CD1c-positive myeloid dendritic cell (primary cell): ENCODE measurements around the gene EPC1.
"Not testable (repeated sequence)": the region's sequence is repeated elsewhere in the genome, so short reads cannot be mapped to it uniquely, and the experiment has no call there.

Source experiments
- DNase-seq: peaks from one replicate; pipeline ENCODE4 v3.0.0-alpha.2; 2016; ENCODE audit errors: extremely low spot score

Gene EPC1

DNA sequence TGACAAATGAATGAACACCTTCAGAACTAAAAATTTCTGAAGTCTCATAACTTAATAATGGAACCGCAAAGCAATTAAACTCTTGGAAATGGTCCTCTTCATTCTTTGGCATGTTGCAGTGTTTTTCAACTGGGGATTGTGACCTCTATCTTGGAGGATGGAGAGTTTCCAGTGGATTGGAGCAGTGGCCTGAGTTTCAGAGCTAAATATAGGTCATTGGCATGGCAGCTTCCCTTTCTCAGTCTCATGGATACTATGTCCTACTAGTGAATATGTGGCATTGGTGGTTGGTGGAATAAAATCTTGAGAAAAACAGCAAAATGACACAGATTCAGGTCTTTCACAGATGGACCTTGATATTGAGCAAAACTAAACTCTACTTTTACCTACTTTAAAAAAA, 24.1 kb upstream of the EPC1 start:
- DNase-seq = no peak

DNA sequence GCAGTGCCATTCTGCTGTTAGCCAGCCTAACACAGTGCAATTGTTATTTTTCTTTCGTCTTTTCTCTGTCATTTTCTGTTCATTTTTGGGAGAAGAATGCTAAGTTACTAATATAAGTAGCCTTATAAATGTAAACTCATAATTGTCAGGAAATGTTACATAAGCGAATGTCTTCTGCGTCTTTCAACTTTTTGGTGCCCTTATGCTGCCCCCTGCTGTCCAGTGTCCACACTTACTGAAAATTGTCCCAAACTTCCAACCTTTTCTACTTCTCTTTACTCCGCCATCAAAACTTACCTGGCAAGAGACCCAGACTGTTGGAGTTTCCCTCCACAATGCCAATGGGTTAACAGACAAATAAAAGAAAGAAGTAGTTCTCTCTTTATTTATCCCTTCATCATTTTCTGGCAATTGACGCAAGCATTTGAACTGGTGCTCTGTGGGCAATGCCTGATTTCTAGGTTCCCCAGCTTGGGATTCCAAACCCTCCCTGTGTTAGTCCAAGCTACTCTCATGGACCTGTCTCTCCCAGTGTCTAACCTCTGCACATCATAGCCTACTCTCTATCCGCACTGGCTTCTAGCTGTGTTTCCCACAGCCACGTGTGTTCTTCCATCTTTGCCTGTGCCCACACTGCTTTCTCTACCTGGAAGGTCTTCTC, 21.0 kb upstream of the EPC1 start:
- DNase-seq = peak; percentile 77

DNA sequence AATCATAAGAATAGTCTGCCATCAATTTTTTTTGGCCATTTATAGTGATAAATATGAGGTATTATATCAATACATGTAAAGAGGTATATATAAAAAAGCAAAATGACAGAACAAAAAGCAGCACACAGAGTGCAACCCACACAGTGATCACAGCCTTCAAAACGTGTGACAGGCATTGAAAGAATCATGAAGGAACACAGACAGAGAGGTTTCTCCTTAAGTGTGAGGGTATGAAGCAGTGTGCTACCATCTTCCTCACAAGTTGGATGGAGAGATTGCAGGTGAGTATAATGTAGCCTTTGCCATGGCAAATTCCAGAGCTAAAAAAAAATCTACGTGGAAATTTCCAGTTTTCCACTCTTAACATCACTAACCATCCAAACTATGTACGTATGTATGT, 19.6 kb upstream of the EPC1 start:
- DNase-seq = no peak

DNA sequence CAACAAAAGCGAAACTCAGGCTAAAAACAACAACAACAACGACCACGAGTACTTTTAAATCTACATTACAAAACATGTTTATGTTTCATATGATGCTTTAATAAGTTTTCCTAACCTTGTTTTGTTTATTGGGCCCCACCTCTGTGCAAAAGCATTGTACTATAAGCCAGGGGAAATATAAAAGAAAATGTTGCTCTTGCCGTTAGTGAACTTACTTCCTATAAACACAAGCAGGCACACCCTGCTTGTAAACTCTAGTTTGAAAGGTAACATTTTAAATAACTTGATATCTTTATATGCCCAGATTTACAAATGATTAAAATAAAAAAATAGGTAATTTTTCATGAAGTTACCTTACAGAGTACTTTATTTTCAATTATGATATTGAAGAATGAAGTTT, 19.2 kb upstream of the EPC1 start:
- no peak for DNase-seq

DNA sequence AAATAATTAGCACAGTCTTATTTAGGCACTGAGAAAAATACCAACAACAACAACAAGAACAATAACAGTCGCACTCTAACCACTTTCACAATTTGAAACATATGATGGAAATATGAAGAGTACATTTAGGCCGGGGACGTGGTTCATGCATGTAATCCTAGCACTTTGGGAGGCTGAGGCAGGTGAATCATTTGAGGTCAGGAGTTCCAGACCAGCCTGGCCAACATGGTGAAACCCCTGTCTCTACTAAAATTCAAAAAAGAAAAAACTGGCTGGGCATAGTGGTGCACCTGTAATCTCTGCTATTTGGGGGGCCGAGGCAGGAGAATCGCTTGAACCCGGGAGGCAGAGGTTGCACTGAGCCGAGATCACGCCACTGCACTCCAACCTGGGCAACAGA, 18.4 kb upstream of the EPC1 start:
- not testable (repeated sequence) for DNase-seq

DNA sequence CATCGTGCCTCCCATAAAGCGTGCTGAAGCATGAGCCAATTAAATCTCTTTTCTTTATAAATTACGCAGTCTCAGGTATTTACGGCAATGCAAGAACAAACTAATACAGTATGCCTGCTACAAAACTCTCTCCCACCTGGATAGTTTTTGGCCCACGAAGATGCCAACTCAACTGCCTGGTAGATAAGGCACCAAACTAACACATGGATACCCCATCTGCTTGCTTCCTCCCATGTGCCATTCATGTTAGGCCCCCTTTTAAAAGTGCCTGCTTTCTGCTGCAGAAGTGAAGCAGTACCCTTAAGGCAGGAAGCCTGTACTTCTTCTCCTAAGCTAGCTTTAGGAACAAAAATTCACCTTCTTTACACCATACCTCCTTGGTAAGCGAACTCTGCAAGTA, 15.6 kb upstream of the EPC1 start:
- DNase-seq = no peak

DNA sequence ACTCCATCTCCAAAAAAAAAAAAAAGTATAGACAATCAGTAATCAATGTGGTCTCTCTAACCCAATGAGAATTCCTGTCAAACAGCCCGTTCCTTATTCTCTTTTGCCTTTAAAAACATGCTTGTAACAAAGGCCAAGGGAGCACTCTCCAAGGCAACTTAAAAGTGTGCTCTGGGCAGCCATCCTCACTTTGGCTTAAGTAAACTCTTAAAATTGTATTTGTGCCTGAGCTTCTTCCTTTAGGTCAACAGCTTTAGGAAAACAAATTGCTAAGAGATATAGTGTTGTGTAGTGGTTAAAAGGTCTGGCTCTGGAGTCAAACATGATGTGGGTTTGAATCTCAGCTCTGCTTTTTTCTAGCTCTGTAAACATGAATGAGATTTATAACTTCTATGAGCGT, 13.9 kb upstream of the EPC1 start:
- no peak for DNase-seq

DNA sequence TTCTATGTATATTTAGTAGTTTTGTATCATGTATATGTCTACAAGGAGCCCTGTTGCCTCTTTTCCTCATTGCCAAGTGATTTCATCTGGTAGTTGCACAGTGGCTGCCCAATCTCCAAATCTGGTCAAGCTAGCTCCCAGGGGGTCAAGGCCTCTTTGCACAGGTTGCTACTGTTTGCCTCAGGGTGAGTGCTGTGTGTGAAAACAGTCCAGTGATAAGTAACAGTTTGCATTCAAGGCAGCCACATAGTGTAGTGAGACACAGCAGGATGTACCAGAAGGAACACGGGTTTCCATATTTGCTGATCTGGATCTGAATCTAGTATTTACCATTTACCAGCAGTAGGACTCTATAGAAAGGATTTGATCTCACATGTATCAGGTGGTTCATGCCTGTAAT, 13.3 kb upstream of the EPC1 start:
- no peak for DNase-seq

DNA sequence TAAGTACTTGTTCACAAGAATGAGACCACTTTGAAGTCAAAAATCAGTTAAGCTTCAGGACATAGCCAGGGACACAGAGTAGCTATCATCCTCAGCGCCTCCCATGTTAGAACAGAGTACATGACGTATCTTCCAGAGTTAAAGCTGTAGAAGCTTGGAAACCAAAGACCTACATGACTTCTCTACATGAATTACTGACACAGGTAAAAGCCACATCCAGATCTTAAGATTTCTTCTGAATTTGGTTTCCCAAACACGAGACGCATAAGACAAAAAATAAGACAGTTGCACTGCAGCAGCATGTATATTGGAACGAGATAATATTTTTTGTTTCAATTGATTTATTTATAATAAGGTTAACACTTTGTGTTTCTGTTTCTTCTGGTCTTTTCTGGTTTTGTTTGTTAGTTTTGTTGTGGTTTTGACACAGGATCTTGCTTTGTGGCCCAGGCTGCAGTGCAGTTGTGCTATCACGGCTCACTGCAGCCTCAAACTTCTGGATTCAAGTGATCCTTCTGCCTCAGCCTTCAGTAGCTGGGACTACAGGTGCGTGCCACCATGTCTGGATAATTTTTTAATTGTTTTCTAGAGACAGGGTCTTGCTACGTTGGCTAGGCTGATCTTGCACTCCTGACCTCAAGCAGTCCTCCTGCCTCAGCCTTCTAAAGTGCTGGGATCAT, 10.2 kb upstream of the EPC1 start:
- DNase-seq = no peak

DNA sequence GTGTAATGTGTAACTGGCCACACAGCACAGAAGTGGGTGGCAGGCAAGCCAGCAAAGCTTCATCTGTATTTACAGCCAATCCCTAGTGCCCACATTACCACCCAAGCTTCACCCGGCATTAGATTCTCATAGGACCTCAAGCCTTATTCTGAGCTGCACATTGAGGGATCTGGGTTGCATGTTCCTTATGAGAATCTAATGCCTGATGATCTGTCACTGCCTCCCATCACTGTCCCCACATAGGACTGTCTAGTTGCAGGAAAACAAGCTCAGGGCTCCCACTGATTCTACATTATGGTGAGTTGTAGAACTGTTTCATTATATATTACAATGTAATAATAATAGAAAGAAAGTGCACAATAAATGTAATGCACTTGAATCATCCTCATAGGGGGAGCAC, 7.7 kb upstream of the EPC1 start:
- DNase-seq = not testable (repeated sequence)

DNA sequence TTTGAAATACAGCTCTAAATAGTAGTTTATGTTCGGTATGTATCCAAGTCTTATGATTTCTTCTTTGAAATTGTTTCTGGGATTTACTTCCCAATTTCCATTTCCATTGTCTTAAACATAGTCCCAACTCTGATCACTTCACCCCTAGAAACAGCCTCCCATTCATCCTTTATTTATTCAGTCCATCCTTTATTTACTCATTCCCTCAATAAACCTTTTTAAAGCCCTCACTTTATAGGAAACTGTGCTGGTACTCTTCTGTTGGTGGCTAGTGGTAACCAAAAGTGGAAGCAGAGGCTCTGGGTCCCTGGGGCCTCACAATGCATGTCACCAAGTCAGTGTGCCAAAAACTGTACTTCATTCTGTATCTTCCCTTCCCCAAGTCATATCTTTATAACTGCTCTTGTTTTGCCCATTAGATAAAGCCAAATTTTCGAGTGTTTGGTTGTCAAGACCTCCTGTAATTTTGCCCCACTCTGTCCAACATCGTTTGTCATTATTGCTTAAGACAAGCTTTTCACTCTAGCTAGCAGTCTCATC, 3.9 kb upstream of the EPC1 start:
- DNase-seq = no peak

DNA sequence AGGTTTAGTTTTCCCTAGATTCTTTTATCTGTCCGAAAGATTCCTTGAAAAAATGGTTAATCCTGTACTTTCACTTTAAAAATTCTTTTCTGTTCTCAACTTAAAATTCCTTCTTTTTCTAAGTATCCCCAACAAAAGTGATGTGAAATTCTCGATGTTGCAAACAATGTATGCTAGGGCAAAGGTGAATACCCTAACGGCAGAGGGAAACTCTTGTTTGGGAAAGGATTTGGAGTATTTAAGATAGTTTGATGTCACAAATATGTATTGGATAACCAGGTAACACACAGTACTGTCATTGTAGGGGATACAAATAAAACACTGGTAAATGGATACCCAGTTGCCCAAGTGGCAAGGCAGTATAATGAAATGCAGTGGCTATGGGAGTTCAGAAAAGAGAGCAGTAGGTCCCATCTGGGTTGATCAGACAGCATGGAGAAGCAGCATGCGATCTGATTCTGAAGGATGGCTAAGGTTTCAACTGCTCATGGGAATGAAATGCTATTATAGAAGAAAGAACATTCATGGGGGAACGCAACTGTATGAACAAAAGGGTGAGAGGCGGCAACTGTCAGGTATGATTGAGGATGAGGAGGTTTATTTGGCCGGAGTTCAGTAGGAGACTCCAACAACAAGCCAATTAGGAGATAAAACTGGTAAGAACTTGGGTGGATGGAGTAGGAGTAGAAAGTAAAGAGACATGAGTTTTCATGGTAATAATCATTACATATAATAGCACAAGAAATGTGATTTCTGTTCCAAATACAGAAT, 3.2 kb upstream of the EPC1 start:
- DNase-seq = no peak

DNA sequence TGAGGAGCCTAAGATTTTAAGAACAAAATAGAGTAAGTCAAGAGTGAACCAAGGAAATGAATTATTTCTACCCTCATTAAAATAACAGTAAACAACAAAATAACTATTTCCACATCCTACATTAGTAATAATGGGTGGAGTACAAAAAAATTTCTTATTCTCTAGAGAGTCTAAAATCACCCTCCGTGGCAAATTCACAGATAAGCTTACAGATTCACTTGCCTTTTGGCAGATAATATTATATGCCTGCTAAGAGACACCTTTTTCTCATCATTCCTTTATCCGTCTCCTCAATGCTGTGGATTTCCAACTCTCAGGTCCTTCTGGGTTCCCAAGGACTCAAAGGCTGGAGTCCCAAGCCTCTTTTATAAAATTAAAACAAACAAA, 2.2 kb upstream of the EPC1 start:
- no peak for DNase-seq

DNA sequence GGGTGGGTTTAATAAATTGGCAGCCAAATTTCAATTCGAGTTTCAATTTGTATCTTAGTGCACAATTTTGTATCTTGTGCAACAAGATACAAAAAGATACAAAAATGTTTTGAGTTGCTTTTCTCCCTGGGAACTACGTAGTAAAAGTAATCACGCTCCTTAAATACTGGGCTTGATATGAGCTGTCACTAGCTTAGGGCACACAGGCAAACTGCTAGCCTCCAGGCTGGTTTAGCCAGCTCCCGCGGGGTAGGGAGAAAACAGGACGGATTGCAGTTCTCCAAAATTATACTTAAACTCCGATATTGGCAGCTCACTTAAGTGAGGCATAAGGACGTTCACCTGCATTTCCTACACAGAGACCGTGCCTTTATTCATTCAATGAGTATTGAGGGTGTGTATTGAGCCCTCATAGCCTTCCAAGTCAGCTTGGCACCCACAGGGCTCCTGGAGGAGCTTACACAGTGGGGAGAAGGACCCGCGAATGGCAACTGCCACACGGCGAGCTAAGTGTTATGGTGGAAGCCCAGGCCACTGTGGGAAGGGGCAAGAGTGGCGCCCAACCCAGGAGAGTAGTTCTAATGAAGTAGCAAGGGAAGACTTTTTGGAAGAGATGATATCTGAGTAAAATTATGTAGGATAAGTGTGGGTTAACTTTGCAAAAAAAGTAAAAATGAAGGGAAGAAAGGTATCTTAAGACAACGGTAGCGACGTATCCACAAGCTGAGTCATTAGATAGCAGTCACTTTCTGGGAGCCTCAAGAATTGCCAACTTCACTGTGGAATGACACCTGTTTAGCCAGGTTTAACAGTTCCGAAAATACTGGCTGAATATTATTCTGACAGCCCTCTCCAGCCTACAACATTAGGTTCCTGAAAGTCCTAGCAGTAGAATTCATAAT, 1.6 kb upstream of the EPC1 start:
- no peak for DNase-seq

DNA sequence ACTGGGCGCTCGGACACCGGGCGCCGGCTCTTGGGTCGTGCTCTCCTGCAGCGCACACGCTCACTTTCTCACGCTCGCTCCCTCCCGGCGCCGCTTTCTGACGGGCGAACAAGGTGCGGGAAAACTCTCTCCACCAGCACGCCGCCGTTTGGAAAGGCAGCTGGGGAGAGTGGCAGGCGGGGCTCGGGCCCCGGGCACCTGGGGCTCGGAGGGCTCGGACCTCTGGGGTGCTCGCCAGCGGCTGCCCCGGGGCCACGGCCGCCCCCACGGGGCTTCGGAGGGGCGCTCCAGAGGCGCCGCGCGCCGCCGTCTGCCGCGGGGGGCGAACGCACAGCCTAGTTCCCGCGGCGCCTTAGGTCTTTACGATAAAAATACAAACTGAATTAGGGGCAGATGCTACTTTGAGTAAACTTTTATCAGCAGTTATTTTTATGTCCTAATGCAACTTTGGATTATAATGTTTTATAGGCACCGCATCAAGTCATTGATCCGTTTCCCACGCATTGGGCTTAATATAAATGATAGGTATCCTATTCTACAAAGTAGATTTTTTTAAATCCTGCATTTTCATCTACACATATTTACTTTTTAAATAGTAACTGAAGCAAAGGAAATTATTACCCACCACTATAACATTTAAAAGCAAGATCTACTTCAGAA, 535 bp upstream of the EPC1 start:
- DNase-seq = no peak

DNA sequence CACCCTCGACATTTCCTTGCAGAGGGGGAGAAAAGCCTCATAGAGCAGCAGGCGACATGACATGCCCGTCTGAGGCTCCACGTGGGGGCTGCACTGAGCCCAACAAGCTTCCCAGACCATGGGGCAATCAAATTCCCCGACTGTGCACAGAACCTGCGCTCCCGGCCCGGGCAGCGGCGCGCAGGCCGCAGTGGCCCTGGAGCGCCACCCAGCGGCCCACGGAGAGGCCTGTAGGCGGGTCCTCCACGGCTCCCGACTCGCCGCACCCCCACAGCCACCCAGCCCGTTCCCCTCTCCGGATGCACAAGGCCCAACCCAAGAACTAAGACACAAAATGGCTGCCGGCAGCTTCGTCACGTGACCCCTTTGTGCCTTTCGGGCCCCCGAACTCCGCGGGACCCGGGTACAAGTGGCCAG, 816 bp downstream of the EPC1 start:
- DNase-seq = peak; percentile 98

DNA sequence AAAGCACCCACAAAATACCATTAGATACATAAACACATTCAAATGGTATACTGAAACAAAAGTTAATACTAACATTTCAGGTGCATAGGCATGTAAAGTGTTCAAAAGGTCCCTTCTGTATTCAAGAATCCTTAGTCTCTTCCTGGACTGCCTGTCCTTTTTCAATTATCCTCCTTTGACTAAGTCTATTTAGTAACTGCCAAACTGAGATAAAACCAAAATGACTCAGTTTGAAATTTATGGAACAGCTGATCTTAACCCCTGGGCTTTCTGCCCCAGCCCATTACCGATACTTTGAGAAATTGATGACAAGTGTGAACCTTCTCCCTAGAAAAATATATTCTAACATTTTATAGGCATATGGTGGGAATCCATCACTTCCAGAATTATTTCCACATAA, 5.4 kb downstream of the EPC1 start:
- no peak for DNase-seq

DNA sequence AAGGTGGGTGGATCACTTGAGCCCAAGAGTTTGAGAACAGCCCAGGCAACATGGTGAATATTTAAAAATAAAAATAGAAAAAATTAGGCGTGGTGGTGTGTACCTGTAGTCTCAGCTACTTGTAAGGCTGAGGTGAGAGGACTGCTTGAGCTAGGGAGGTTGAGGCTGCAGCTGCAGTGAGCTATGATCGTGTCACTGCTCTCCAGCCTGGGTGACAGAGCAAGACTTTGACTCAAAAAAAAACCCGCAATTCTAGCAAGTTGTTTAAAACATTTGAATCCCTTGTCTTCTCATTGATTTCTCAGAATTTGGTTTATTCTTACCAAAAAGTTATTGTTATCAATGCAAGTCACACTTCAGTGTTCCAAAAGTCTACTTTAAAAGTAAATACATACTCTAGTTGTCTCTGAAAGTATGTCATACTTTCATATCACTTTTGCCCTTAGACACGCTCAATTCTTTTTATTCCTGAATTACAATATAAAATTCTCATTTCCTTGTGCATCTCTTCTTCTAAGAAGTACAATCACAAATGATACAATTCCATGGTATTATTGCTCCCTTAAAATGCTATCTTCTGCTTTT, 6.3 kb downstream of the EPC1 start:
- no peak for DNase-seq

DNA sequence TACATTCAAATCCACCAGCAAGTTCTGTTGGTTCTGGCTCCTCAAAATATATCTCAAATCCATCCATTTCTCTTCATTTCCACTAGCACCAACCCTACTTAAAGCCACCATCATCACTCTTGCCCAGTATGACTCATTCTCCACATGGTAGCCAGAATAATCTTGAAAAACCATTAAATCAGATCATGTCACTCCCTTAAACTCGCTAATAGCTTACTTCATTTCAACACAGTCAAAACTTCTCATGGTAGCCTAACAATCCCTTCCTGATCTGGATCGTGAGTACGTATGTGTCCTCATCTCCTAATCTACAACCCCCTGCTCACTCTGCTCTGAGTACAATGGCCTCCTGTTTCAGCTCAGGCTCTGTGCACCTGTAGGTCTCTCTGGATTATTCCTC, 8.7 kb downstream of the EPC1 start:
- DNase-seq = no peak

DNA sequence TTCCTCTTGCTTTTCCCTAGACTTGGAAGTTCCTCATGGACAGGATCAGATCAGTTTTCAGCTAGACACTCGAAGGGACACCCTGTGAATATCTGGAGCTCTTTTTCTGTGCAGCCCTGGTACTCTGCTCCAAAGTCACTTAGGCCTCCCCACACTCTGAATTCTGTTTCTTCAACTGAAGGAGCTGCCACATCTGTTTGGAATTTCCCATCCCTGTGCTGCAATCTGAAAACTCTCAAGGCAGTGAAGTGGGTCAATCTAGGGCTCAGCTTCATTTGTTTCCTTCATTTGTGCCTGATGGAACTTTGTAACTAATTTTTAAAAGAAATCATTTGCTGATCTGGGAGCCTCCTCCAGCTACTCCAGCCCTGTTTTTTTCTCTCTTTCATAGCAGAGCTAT, 9.6 kb downstream of the EPC1 start:
- no peak for DNase-seq

DNA sequence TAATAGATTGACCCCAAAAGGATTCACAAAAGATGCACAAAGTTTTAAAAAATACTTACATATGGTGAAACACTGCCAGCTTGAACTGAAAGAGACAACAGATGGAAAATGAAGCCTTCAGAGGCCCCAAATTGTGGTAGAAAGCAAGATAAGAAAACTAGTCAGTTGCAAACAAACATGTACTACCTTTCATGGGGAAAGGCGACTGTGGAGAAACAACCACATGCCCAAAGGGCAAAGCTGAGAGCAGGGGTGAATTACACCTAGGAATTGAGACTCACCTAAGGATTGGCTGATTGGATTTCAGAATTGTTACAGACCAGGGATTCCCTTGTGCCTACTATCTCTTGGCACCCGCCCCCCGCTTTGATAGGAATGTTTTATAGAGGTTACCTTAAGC, 13.1 kb downstream of the EPC1 start:
- DNase-seq = no peak
